HEK293T (cell line): ENCODE results near the gene SLC16A8.
"Not testable (repeated sequence)": the region's sequence is repeated elsewhere in the genome, so short reads cannot be mapped to it uniquely, and the experiment has no call there.

Experiments
- CTCF ChIA-PET: fragments of 350-600 bp; formaldehyde crosslinking; extraction: SDS; loops from one replicate; lab custom pipeline; 2021; ENCODE audit warnings: antibody characterized with exemption, inconsistent platforms; lab: Yijun Ruan, JAX
- POLR2A ChIA-PET: fragments of 350-600 bp; formaldehyde crosslinking; extraction: SDS; loops from one replicate; lab custom pipeline; 2020; ENCODE audit warnings: antibody characterized with exemption, inconsistent platforms; lab: Yijun Ruan, JAX
- DNase-seq: peaks from one replicate; pipeline ENCODE4 v3.0.0; 2012; ENCODE audit warnings: mixed read lengths; ENCODE audit errors: extremely low spot score
- ARNT ChIP-seq: fragments of 450-650 bp; IDR thresholded peaks from 2 replicates; pipeline ENCODE4 v1.6.1; 2017; ENCODE audit warnings: mild to moderate bottlenecking
- BHLHE40 ChIP-seq: fragments of 450-650 bp; IDR thresholded peaks from 2 replicates; pipeline ENCODE4 v1.6.1; 2016; ENCODE audit warnings: mild to moderate bottlenecking, moderate library complexity, borderline replicate concordance
- CTBP1 ChIP-seq: fragments of 450-650 bp; IDR thresholded peaks from 2 replicates; pipeline ENCODE4 v1.6.1; 2016; ENCODE audit warnings: borderline replicate concordance
- ELF4 ChIP-seq: fragments of 450-650 bp; IDR thresholded peaks from 2 replicates; pipeline ENCODE4 v1.6.1; 2017; ENCODE audit warnings: antibody characterized with exemption
- FOXA1 ChIP-seq: fragments of 450-650 bp; IDR thresholded peaks from 2 replicates; pipeline ENCODE4 v1.6.1; 2016; ENCODE audit warnings: mild to moderate bottlenecking
- FOXK2 ChIP-seq: fragments of 450-650 bp; IDR thresholded peaks from 2 replicates; pipeline ENCODE4 v1.6.1; 2016; ENCODE audit warnings: mild to moderate bottlenecking
- FOXM1 ChIP-seq: fragments of 450-650 bp; IDR thresholded peaks from 2 replicates; pipeline ENCODE4 v1.6.1; 2017; ENCODE audit warnings: mild to moderate bottlenecking, borderline replicate concordance
- HDGF ChIP-seq: fragments of 450-650 bp; IDR thresholded peaks from 2 replicates; pipeline ENCODE4 v1.6.1; 2017; ENCODE audit warnings: antibody characterized with exemption, borderline replicate concordance
- L3MBTL2 ChIP-seq: fragments of 450-650 bp; conservative IDR thresholded peaks from 2 replicates; pipeline ENCODE4 v1.6.1; 2016; ENCODE audit warnings: mild to moderate bottlenecking
- LEF1 ChIP-seq: fragments of 450-650 bp; IDR thresholded peaks from 2 replicates; pipeline ENCODE4 v1.6.1; 2017; ENCODE audit warnings: mild to moderate bottlenecking, borderline replicate concordance
- NFRKB ChIP-seq: fragments of 450-650 bp; IDR thresholded peaks from 2 replicates; pipeline ENCODE4 v1.6.1; 2016; ENCODE audit warnings: mild to moderate bottlenecking, moderate library complexity
- PKNOX1 ChIP-seq: fragments of 450-650 bp; IDR thresholded peaks from 2 replicates; pipeline ENCODE4 v1.6.1; 2016
- SP1 ChIP-seq: fragments of 450-650 bp; IDR thresholded peaks from 2 replicates; pipeline ENCODE4 v1.6.1; 2017
- SUZ12 ChIP-seq: fragments of 450-650 bp; IDR thresholded peaks from 2 replicates; pipeline ENCODE4 v1.6.1; 2016; ENCODE audit warnings: mild to moderate bottlenecking
- TARDBP ChIP-seq: fragments of 450-650 bp; IDR thresholded peaks from 2 replicates; pipeline ENCODE4 v1.6.1; 2016
- ZNF384 ChIP-seq: fragments of 450-650 bp; IDR thresholded peaks from 2 replicates; pipeline ENCODE4 v1.6.1; 2016

SLC16A8 gene

DNA sequence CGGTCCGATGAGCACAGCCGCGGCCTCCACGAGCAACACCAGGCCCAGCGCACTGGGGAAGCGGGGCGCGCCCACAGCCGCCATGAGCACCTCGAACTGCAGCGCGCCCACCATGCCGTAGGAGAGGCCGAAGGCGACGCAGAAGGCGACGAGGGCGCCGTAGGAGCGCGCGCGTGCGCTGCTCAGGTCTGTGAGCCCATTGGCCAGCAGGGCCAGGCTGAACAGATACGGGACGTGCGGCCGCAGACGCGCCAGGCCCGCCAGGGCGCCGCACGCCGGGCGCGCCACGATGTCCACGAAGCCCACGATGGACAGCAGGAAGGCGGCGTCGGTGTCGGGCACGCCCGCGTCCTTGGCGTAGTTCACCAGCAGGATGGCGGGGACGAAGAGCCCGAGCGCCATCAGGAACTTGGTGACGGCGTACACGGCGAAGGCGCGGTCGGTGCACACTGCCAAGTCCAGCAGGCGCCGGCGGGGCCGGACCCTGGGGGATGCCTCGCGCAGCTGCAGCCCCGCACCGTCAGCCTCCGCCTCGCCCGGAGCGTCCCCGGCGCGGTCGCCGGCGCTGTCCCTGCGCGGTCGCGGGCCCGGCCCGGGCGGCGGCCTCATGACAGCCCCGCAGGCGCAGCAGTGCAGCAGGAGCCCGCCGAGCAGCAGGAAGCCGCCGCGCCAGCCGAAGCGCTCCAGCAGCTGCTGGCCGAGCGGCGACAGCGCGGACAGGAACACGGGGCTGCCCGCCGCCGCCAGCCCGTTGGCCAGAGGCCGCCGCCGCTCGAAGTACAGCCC lies 2.9 kb downstream of the SLC16A8 start:
- TF ChIP-seq NFRKB (no peak), TARDBP (no peak), BHLHE40 (no peak), LEF1 (no peak), ELF4 (no peak), FOXA1 (no peak), SUZ12 (no peak), SP1 (no peak), FOXK2 (no peak)
- no peak for DNase-seq
- POLR2A ChIA-PET: no interaction called here
- CTCF ChIA-PET: interaction anchor here (0.6 kb wide), 1 partner anchor 29 kb away, joined by 3 read pairs; no protein-coding TSS in a partner anchor

- DNase-seq: no peak
- no peak for TF ChIP-seq SP1
- no peak for TF ChIP-seq ZNF384
- TF ChIP-seq L3MBTL2: no peak
- no peak for TF ChIP-seq TARDBP
- ChIA-PET CTCF (no interaction called here), POLR2A (no interaction called here)
These were observed 3.5 kb downstream of the SLC16A8 start for GRCh38 chr22:38080474-38080849.

DNA sequence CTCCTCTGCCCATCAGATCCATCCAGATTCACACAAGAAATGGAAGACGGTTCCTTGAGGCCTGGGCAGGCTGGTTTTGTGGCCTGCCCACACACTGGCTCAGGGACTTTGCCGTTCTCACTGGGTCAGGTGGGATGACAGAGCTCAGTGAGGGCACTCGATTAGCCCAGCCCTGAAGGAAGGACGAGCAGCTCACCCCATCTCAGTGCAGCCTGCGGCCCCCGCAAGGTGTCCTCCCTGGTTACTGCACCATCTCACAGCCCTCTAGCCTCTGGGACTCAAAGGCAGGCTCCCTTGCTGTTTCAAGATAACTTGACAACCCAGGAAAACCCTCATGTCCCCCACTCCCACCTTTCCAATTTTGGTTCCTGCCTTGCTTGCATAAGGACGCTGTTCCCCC lies 4.2 kb downstream of the SLC16A8 start:
- CTCF ChIA-PET: no interaction called here
- POLR2A ChIA-PET: no interaction called here
- TF ChIP-seq HDGF (no peak), FOXM1 (no peak), ZNF384 (no peak), PKNOX1 (no peak), ELF4 (no peak), BHLHE40 (no peak), TARDBP (no peak), SP1 (no peak), L3MBTL2 (no peak), CTBP1 (no peak), SUZ12 (no peak), FOXA1 (no peak), LEF1 (no peak), NFRKB (no peak), FOXK2 (no peak), ARNT (no peak)
- DNase-seq: no peak

- DNase-seq, POLR2A ChIA-PET, CTCF ChIA-PET: not testable (repeated sequence)
These were observed 4.8 kb downstream of the SLC16A8 start for GRCh38 chr22:38079208-38079607.

DNA sequence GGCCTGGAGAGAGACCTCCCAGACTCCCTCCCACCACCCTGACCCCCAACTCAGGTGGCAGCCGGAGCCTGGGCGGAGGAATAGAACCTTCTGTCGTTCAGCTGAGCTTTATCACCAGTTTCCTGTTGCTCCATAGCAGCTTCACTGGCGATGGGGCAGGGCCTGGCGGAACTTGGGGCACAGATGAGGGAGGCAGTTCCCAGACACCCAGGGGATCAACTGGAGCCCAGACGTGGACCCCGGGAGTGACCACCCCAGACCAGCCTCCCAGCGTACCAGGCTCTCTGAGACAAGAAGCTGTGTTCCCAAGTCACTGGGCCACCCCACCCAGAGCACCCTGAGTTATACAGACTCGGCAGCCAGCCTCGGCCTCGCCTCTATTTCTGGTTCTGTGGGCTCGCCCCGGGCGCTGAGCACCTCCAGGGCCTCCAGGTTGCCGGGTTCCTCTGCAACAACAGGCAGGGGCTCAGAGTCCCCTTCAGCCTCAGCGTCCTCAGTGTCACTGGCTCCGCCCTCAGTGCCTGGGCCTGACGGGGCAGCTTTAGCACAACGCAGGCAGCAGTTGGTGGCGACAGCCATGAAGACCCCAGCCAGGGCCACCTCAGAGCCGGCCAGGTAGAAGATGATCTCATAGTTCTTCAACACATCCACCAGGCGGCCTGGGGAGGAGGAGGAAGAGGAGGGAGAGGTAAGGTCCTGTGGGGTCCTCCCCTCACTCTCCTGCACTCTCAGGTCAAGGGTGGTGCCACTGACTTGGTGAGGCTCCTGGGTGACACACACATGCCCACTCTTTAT lies 5.7 kb downstream of the SLC16A8 start:
- TF ChIP-seq CTBP1 (no peak), PKNOX1 (no peak), TARDBP (no peak), ZNF384 (no peak), L3MBTL2 (no peak), SUZ12 (no peak), BHLHE40 (no peak), FOXK2 (no peak), ELF4 (no peak), SP1 (no peak), ARNT (no peak), LEF1 (no peak), FOXM1 (no peak), HDGF (no peak), FOXA1 (no peak)
- no peak for DNase-seq
- POLR2A ChIA-PET: no interaction called here
- CTCF ChIA-PET: no interaction called here

- POLR2A ChIA-PET: no interaction called here
- CTCF ChIA-PET: no interaction called here
- TF ChIP-seq FOXK2 (no peak), TARDBP (no peak)
- no peak for DNase-seq
These were observed 6.4 kb downstream of the SLC16A8 start for GRCh38 chr22:38077595-38077994.

- DNase-seq: no peak
- ChIA-PET POLR2A (no interaction called here), CTCF (no interaction called here)
- TF ChIP-seq PKNOX1 (no peak), ELF4 (no peak), FOXK2 (no peak)
These were observed 6.9 kb downstream of the SLC16A8 start for GRCh38 chr22:38077096-38077495.
